Fibroblast of lung (primary cell): Measurements from ENCODE around the gene TBRG4. TPM values are rescaled to one million over a fixed set of nuclear protein-coding genes. Genes with fewer than 3 reads are reported as not detected.

ENCODE experiments used
- DNase-seq, 2 donors: peaks; one replicate each; pipeline versions ENCODE4 v3.0.0 to v3.0.0-alpha.2; 2010; ENCODE audit warnings: low read depth in 2 of 2
- H2AFZ ChIP-seq: 2 replicates; pipeline ENCODE4 v1.5.1; 2012; ENCODE audit warnings: low read length, control low read depth, inconsistent platforms
- H3K27ac ChIP-seq: 2 replicates; pipeline ENCODE4 v1.5.1; 2011; ENCODE audit warnings: low read length, control low read depth; ENCODE audit not compliant: insufficient read depth
- H3K27me3 ChIP-seq: 2 replicates; pipeline ENCODE4 v1.5.1; 2011; ENCODE audit warnings: mild to moderate bottlenecking, low read length; ENCODE audit not compliant: control insufficient read depth, insufficient read depth
- H3K36me3 ChIP-seq: 2 replicates; pipeline ENCODE4 v1.5.1; 2011; ENCODE audit warnings: low read length; ENCODE audit not compliant: control insufficient read depth, insufficient read depth
- H3K4me1 ChIP-seq: 2 replicates; pipeline ENCODE4 v1.5.1; 2011; ENCODE audit warnings: low read length; ENCODE audit not compliant: control insufficient read depth, insufficient read depth; ENCODE audit errors: extremely low read depth
- H3K4me2 ChIP-seq: 2 replicates; pipeline ENCODE4 v1.5.1; 2011; ENCODE audit warnings: low read length, control low read depth; ENCODE audit not compliant: insufficient read depth; ENCODE audit errors: extremely low read depth
- H3K4me3 ChIP-seq, 4 experiments: fragments of 200-600 bp in 1 of 4; sonication (generic) in 1 of 4; replicated peaks in 1 of 4; 2 replicates each; pipeline ENCODE4 v1.5.1; 2011 to 2016; ENCODE audit warnings: low read length in 4 of 4, low read depth in 3 of 4, mild to moderate bottlenecking in 3 of 4, control low read depth in 2 of 4, inconsistent platforms in 1 of 4, mixed read lengths in 1 of 4; ENCODE audit not compliant: insufficient read depth in 1 of 4; ENCODE audit errors: control extremely low read depth in 1 of 4
- H3K79me2 ChIP-seq: 2 replicates; pipeline ENCODE4 v1.5.1; 2012; ENCODE audit warnings: mild to moderate bottlenecking, low read length, inconsistent platforms; ENCODE audit not compliant: control insufficient read depth, insufficient read depth
- H3K9ac ChIP-seq: 2 replicates; pipeline ENCODE4 v1.5.1; 2011; ENCODE audit warnings: mild to moderate bottlenecking, low read length, control low read depth; ENCODE audit not compliant: insufficient read depth
- H3K9me3 ChIP-seq: 2 replicates; pipeline ENCODE4 v1.5.1; 2012; ENCODE audit warnings: low read depth, low read length; ENCODE audit not compliant: control insufficient read depth, insufficient read depth
- H4K20me1 ChIP-seq: 2 replicates; pipeline ENCODE4 v1.5.1; 2011; ENCODE audit warnings: low read length; ENCODE audit not compliant: control insufficient read depth, insufficient read depth; ENCODE audit errors: extremely low read depth
- CTCF ChIP-seq, 2 donors: IDR thresholded peaks in 1 of 2; conservative IDR thresholded peaks in 1 of 2; 1 replicate in 1 of 2; 2 replicates in 1 of 2; pipeline ENCODE4 v1.5.1; 2011 to 2012; ENCODE audit warnings: low read length in 2 of 2, control low read depth in 1 of 2, inconsistent platforms in 1 of 2, low read depth in 1 of 2, mild to moderate bottlenecking in 1 of 2
- EZH2 ChIP-seq: IDR thresholded peaks from 2 replicates; pipeline ENCODE4 v1.5.1; 2012; ENCODE audit warnings: low read length, control low read depth, mild to moderate bottlenecking; ENCODE audit errors: missing control alignments
- polyA plus RNA-seq, 2 donors: library from polyadenylated mRNA; depleted of rRNA in 1 of 2; stranded (reverse) in 1 of 2; unstranded in 1 of 2; fragments of >200 nt; gene quantifications; 2 replicates each; pipeline ENCODE4 v1.2.1, GENCODE V29; 2011 to 2012; ENCODE audit warnings: missing spikeins in 1 of 2
- total RNA-seq: library from RNA; depleted of rRNA; stranded (reverse); fragments of >200 nt; gene quantifications from 2 replicates; pipeline ENCODE4 v1.2.1, GENCODE V29; 2014

TBRG4 gene
- total and polyA plus RNA-seq, 2 donors (not counting 1 experiment from before 2014, with no cell fraction given): 27.4 to 52.2 TPM

GRCh38 chr7:45074528-45075354 is 36.8 kb downstream of the TBRG4 start:
- peaks cover 17% of the 10 kb centered on the region for H3K36me3 ChIP-seq
- no peaks in the 10 kb centered on the region for H3K4me1 ChIP-seq
- no peak overlapping the region for H3K9ac ChIP-seq
- no peak for TF ChIP-seq EZH2
- no peak for TF ChIP-seq CTCF (conservative IDR thresholded peaks at IDR 0.05 in 1 of 2, IDR thresholded peaks at IDR 0.05 in 1 of 2; ENCODE audit: low read depth in 1 of 2, low read length in 2 of 2)
- H3K4me2 ChIP-seq: no peak overlapping the region
- no peak overlapping the region for H3K4me3 ChIP-seq
- no peaks in the 10 kb centered on the region for H3K27me3 ChIP-seq
- H3K9me3 ChIP-seq: no peaks in the 10 kb centered on the region
- H3K79me2 ChIP-seq: no peaks in the 10 kb centered on the region
- no peaks in the 10 kb centered on the region for H4K20me1 ChIP-seq
- no peak overlapping the region for H3K27ac ChIP-seq
- H2AFZ ChIP-seq: no peak overlapping the region
- DNase-seq: no peak

- Histone ChIP-seq H3K4me1 (no peaks in the 10 kb centered on the region), H3K4me3 (no peak overlapping the region), H3K27me3 (no peaks in the 10 kb centered on the region), H3K79me2 (no peaks in the 10 kb centered on the region), H3K27ac (no peak overlapping the region), H3K9me3 (no peaks in the 10 kb centered on the region), H3K4me2 (no peak overlapping the region), H3K36me3 (peaks cover 17% of the 10 kb centered on the region), H4K20me1 (no peaks in the 10 kb centered on the region), H2AFZ (no peak overlapping the region), H3K9ac (no peak overlapping the region)
- TF ChIP-seq EZH2 (no peak), CTCF (conservative IDR thresholded peaks at IDR 0.05 in 1 of 2, IDR thresholded peaks at IDR 0.05 in 1 of 2; ENCODE audit: low read depth in 1 of 2, low read length in 2 of 2) (no peak)
- DNase-seq: no peak
Observed at GRCh38 chr7:45073786-45074527, 37.5 kb downstream of the TBRG4 start.

DNA sequence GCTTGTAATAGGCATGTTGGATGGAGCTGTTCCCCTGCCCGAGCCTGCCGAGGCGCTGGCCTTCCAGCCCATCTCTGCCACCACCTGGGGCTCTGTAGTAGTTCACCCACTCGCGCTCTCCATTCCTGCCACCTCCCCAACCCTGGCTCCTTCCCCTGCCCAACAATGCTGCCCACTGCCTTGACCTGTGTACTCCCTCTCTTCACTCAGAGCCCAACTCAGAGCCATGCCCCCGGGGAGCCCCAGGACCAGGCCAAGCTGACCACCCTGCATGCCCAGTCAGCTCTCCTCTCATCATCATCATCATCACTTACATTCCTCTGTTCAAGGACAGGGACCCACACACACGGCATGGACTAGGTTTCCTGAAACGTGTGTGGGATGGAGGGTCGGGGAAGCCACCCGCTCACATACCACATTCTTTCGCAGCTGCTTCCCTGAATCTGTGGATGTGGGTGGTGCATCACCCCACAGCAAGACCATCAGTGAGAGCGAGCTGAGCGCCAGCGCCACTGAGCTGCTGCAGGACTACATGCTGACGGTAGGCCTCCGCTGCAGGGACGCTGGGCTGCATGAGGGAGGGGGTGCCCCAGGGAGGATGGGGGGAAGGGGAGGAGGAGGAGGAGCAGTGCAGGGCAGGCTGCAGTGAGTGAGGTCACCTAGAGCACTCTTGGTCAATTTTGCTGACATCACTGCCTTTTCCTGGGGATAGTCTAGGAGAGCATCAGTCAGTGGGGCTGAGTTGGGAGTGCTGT is 38.3 kb downstream of the TBRG4 start:
- H3K9ac ChIP-seq: no peak overlapping the region
- no peak overlapping the region for H3K4me3 ChIP-seq
- H3K79me2 ChIP-seq: no peaks in the 10 kb centered on the region
- no peaks in the 10 kb centered on the region for H3K9me3 ChIP-seq
- H3K36me3 ChIP-seq: peaks cover 17% of the 10 kb centered on the region
- H3K27me3 ChIP-seq: no peaks in the 10 kb centered on the region
- no peaks in the 10 kb centered on the region for H3K4me1 ChIP-seq
- no peak for TF ChIP-seq EZH2
- no peak for TF ChIP-seq CTCF (conservative IDR thresholded peaks at IDR 0.05 in 1 of 2, IDR thresholded peaks at IDR 0.05 in 1 of 2; ENCODE audit: low read depth in 1 of 2, low read length in 2 of 2)
- H3K27ac ChIP-seq: no peak overlapping the region
- DNase-seq: no peak
- H4K20me1 ChIP-seq: no peaks in the 10 kb centered on the region
- no peak overlapping the region for H2AFZ ChIP-seq
- H3K4me2 ChIP-seq: no peak overlapping the region
